ENCODE results near the gene MAPT.

- no peak for TF ChIP-seq TAF1 (IDR thresholded peaks at IDR 0.05; ENCODE audit: low read depth)
- no peak for TF ChIP-seq CREB1 (IDR thresholded peaks at IDR 0.05; ENCODE audit: low read depth)
- TF ChIP-seq RAD21 (IDR thresholded peaks at IDR 0.05; ENCODE audit: low read depth) = no peak
- no peak for TF ChIP-seq NFIC (IDR thresholded peaks at IDR 0.05)
- no peak for TF ChIP-seq YY1 (IDR thresholded peaks at IDR 0.05; ENCODE audit: low read depth)
- no peak for TF ChIP-seq TCF12 (IDR thresholded peaks at IDR 0.05; ENCODE audit: low read depth)
- TF ChIP-seq EP300 (IDR thresholded peaks at IDR 0.05; ENCODE audit: borderline replicate concordance) = no peak
- no peak for TF ChIP-seq REST (IDR thresholded peaks at IDR 0.05; ENCODE audit: low read depth)
Measured at GRCh38 chr17:46043606-46044005, 149.3 kb downstream of the MAPT start.

Measured in Ishikawa (cell line).